Muscle of leg (tissue), 11 donors: ENCODE data around the gene ULK4. TPM values are rescaled to one million over a fixed set of nuclear protein-coding genes. Genes with fewer than 3 reads are reported as not detected.
A peak's percentile ranks its signal among the peaks of the same experiment; 100 is the strongest.

Experiments used
- DNase-seq: peaks from one replicate; pipeline ENCODE4 v3.0.0; 2013
- H3K27ac ChIP-seq: one replicate; pipeline ENCODE4 v1.5.1; 2013; ENCODE audit warnings: mild to moderate bottlenecking, low read length, control low read depth
- H3K27me3 ChIP-seq: one replicate; pipeline ENCODE4 v1.6.1; 2013; ENCODE audit warnings: low read length; ENCODE audit not compliant: control insufficient read depth, insufficient read depth
- H3K36me3 ChIP-seq: one replicate; pipeline ENCODE4 v1.6.1; 2013; ENCODE audit warnings: low read length; ENCODE audit not compliant: control insufficient read depth, insufficient read depth
- H3K4me1 ChIP-seq: one replicate; pipeline ENCODE4 v1.6.1; 2013; ENCODE audit warnings: low read length; ENCODE audit not compliant: control insufficient read depth, insufficient read depth
- H3K4me3 ChIP-seq: one replicate; pipeline ENCODE4 v1.5.1; 2013; ENCODE audit warnings: low read length, control low read depth
- H3K9me3 ChIP-seq: replicated peaks from 2 replicates; pipeline ENCODE4 v1.6.1; 2013; ENCODE audit warnings: low read depth, low read length; ENCODE audit not compliant: control insufficient read depth
- WGBS: methylation state at CpG from one replicate; pipeline ENCODE4 v1.1.5; 2013; ENCODE audit warnings: missing lambda C conversion rate; ENCODE audit not compliant: insufficient coverage; 5-methylcytosine and 5-hydroxymethylcytosine counted together
- polyA plus RNA-seq, 8 donors: library from polyadenylated mRNA; unstranded; fragments of 120-200 nt; gene quantifications; one replicate each; pipeline versions ENCODE4 v1.2.1 to v1.2.3, GENCODE V29; 2013; ENCODE audit warnings: inconsistent platforms in 1 of 8, low replicate concordance in 1 of 8; ENCODE audit not compliant: insufficient read length in 8 of 8, insufficient read depth in 1 of 8
- total RNA-seq: library from RNA; stranded (reverse); fragments of 120-200 nt; gene quantifications from one replicate; pipeline ENCODE4 v1.2.4, GENCODE V29; 2013

The ULK4 gene
- total and polyA plus RNA-seq, 9 donors, result 2.2 to 5.6 (median 2.4) TPM

DNA sequence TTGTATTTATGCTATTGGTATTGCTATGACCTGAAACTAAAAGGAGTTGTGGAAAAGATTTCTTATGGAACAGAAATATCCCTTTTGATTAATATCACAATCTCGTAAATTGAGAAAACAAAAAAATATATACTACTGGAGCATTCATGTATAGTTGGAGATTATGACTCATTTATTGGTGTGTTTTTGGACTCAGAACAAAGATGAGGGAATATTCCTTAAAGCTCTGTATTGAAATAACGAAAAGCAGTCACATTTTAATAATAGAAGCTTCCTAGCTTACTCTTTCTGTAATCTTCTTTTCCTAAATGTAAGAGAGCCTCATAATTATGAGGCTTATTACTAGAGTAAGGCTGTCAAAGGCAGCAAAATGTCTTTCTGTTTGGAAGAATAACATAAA lies 748.3 kb downstream of the ULK4 start:
- no peaks in the 10 kb centered on the region for H3K36me3 ChIP-seq
- no CpG with 5 or more reads among the region's 2 CpGs for WGBS

DNA sequence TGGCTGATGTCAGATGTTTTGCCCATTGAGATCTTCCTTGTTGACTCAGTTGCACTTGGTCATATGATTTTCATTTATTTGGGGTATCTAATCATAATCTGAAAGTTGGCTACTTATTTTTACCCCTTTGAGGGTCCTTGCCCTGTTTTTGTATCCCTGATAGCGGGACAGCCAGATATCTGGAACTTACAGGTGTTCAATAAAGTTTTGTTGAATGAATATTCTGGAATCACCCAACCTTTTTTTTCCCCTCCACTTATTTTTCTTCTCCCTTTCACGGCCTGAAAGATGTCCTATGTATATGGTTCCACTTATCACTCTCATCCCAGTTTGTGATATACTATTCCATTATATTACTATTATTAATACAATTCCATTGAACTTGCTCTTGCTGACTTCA lies 749.8 kb downstream of the ULK4 start:
- no peaks in the 10 kb centered on the region for H3K27me3 ChIP-seq
- no peak for DNase-seq
- H3K4me3 ChIP-seq, result no peak overlapping the region
- H3K27ac ChIP-seq, result no peak overlapping the region
- no CpG with 5 or more reads among the region's 2 CpGs for WGBS
- H3K9me3 ChIP-seq, result no peaks in the 10 kb centered on the region
- H3K36me3 ChIP-seq, result no peaks in the 10 kb centered on the region
- peaks cover 2% of the 10 kb centered on the region for H3K4me1 ChIP-seq

More for the DNA sequence above, 748.3 kb downstream of the ULK4 start:
- no peak overlapping the region for H3K4me3 ChIP-seq
- peaks cover 2% of the 10 kb centered on the region for H3K4me1 ChIP-seq
- no peaks in the 10 kb centered on the region for H3K27me3 ChIP-seq
- H3K27ac ChIP-seq, result no peak overlapping the region
- DNase-seq, result no peak
- H3K9me3 ChIP-seq, result no peaks in the 10 kb centered on the region

DNA sequence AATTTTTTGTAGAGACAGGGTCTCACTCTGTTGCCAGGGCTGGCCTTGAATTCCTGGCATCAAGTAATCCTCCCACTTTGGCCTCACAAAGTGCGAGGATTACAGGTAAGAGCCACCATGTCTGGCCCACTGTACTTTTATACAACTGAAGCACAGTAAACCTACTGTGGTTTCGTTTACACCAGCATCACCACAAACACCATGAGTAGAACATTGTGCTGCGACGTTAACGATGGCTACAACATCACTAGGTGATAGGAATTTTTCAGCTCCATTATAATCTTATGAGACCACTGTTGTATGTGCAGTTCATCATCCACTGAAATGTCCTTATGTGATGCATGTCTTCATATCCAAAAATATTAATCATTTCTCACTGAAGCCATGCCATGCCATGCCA lies 750.9 kb downstream of the ULK4 start:
- H3K4me1 ChIP-seq, result peaks cover 5% of the 10 kb centered on the region
- DNase-seq, result no peak
- H3K27ac ChIP-seq, result no peak overlapping the region
- no peaks in the 10 kb centered on the region for H3K9me3 ChIP-seq
- 89% methylated on average over 4 of the region's 5 CpGs for WGBS
- no peaks in the 10 kb centered on the region for H3K36me3 ChIP-seq
- no peak overlapping the region for H3K4me3 ChIP-seq
- no peaks in the 10 kb centered on the region for H3K27me3 ChIP-seq

GRCh38 chr3:41209646-41210045 lies 752.3 kb downstream of the ULK4 start:
- H3K4me1 ChIP-seq, result peaks cover 8% of the 10 kb centered on the region
- WGBS, result no CpG with 5 or more reads among the region's 5 CpGs
- no peak overlapping the region for H3K27ac ChIP-seq
- H3K36me3 ChIP-seq, result no peaks in the 10 kb centered on the region
- H3K9me3 ChIP-seq, result no peaks in the 10 kb centered on the region
- no peak overlapping the region for H3K4me3 ChIP-seq
- no peak for DNase-seq
- no peaks in the 10 kb centered on the region for H3K27me3 ChIP-seq

- no peaks in the 10 kb centered on the region for H3K9me3 ChIP-seq
- 80% methylated on average over 4 of the region's 7 CpGs for WGBS
- H3K4me1 ChIP-seq, result peaks cover 8% of the 10 kb centered on the region
- no peaks in the 10 kb centered on the region for H3K27me3 ChIP-seq
- H3K4me3 ChIP-seq, result no peak overlapping the region
- no peak overlapping the region for H3K27ac ChIP-seq
- H3K36me3 ChIP-seq, result no peaks in the 10 kb centered on the region
- no peak for DNase-seq
Observed at GRCh38 chr3:41208507-41209220, 753.2 kb downstream of the ULK4 start.

GRCh38 chr3:41207355-41207754 lies 754.5 kb downstream of the ULK4 start:
- WGBS, result 0% methylated on average over 1 of the region's 1 CpG
- DNase-seq, result no peak
- no peaks in the 10 kb centered on the region for H3K36me3 ChIP-seq
- no peak overlapping the region for H3K4me3 ChIP-seq
- no peaks in the 10 kb centered on the region for H3K9me3 ChIP-seq
- peaks cover 6% of the 10 kb centered on the region for H3K4me1 ChIP-seq
- no peak overlapping the region for H3K27ac ChIP-seq
- H3K27me3 ChIP-seq, result no peaks in the 10 kb centered on the region

DNA sequence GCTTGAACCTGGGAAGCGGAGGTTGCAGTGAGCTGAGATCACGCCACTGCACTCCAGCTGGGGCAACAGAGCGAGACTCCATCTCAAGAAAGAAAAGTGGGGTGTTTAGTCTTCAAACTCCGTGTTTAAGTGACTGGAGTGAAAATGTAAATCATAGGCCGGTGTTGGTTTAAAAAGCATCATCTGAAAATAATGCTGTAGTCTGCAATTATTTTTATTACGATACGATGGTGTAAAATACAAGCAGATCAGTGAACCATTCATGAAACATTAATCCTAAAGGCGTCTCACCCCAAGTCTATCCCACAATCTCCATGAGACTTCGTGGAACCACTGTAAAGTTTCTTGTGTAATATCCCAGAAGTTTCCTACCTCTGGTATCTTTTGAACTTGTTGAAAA lies 756.3 kb downstream of the ULK4 start:
- H3K4me1 ChIP-seq, result peaks cover 6% of the 10 kb centered on the region
- no peak for DNase-seq
- no CpG with 5 or more reads among the region's 9 CpGs for whole genome bisulfite sequencing
- no peaks in the 10 kb centered on the region for H3K27me3 ChIP-seq
- no peaks in the 10 kb centered on the region for H3K9me3 ChIP-seq
- no peak overlapping the region for H3K4me3 ChIP-seq
- no peak overlapping the region for H3K27ac ChIP-seq
- no peaks in the 10 kb centered on the region for H3K36me3 ChIP-seq

- no peak for DNase-seq
- Histone ChIP-seq H3K4me1 (peaks cover 6% of the 10 kb centered on the region), H3K27ac (no peak overlapping the region), H3K27me3 (no peaks in the 10 kb centered on the region), H3K9me3 (no peaks in the 10 kb centered on the region), H3K36me3 (no peaks in the 10 kb centered on the region), H3K4me3 (no peak overlapping the region)
- WGBS, result no CpG with 5 or more reads among the region's 1 CpG
Observed at GRCh38 chr3:41204369-41204768, 757.5 kb downstream of the ULK4 start.

DNA sequence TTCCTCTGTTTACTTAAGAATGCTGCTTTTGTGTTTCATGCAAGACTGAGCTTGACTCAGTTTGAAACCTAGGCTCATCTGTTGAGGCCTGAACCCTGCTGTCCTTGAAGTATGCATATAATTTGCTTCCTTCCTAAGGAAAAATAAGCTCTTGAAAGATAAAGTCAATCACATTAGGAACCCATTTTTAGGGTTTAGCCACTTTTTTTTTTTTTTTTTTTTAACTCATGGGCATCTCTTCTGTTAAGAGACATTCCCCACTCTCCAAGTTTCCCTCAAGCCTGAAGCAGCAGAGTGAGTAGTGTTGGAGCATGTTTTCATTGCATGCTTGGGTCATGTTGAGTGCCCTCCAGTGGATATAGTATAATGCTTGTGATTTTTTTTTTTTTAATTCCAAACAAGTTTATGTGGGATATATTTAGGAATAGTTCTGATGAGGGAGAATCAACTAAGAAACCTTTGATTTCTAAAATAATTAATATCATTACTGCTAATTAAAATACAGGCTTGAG lies 759.0 kb downstream of the ULK4 start:
- peak; percentile 78 for DNase-seq
- peaks cover 6% of the 10 kb centered on the region for H3K4me1 ChIP-seq
- no peak overlapping the region for H3K27ac ChIP-seq

GRCh38 chr3:41202075-41202833 lies 759.6 kb downstream of the ULK4 start:
- Histone ChIP-seq H3K36me3 (no peaks in the 10 kb centered on the region), H3K4me1 (peaks cover 6% of the 10 kb centered on the region), H3K4me3 (peak overlapping the region; percentile 1), H3K27me3 (no peaks in the 10 kb centered on the region), H3K27ac (peak overlapping the region; percentile 7), H3K9me3 (no peaks in the 10 kb centered on the region)
- WGBS, result 38% methylated on average over 2 of the region's 5 CpGs
- no peak for DNase-seq

More for the DNA sequence above, 759.0 kb downstream of the ULK4 start:
- Histone ChIP-seq H3K4me3 (no peak overlapping the region), H3K36me3 (no peaks in the 10 kb centered on the region), H3K27me3 (no peaks in the 10 kb centered on the region), H3K9me3 (no peaks in the 10 kb centered on the region)
